ENCODE measurements around the gene MINDY4.
A peak's percentile ranks its signal among the peaks of the same experiment; 100 is the strongest.

The MINDY4 gene

DNA sequence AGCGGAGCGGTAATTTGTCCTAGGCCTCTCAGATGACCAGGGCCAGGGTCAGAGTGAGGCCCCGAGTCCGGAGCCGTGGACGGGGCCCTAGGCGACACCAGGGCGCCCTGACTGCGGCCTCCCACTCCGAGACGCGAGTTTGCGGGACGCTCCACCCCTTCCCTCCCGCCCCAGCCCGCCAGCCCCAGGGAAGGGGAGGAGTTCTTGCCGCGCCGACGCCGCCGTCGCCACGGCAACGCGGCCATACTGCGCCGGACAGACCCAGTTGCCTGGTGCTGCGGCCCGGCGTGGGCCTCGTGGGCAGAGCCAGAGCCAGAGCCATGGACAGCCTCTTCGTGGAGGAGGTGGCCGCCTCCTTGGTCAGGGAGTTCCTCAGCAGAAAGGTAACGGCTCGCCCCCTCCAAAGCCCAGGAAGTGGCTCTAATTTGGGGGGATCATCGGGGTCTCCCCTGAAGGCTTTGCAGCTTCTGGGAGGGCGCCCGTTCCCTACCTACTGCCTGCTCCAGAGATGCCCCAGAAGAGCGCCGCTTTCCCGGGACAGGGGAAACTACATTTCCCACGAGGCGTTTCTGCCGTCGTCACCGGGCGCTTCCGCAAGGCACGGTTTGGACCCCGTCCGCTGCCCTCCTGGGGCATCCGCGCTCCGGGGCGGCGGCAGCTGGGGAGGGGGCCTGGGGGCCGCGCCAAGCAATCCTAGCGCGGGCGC, at the start of gene MINDY4:
Gene MINDY4, plus strand, starts transcription at position 244 of the 706 bp plus-strand sequence. Its CDS starts 77 bp downstream, at position 321.
- peak; percentile 60 to 74 for DNase-seq (ENCODE audit: low read depth in 2 of 2)

DNA sequence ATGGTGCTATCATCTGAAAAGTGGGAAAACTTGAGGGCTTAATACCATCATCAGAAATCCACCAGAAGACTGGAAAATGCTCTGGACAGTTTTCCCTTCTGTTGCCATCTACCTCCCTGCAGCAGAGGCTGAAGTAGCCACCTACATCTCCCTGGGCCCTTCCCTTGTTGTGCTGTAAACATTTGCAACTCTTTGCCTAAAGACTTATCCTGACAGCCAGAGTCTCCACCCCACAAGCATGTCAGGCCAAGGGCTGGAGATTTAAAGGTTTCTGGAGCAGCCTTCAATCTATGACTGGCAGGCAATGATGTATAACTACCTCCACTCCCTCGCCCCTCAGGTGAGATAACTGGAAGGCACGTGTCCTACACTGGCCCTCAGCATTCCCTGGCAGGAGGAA, 49.0 kb upstream of the MINDY4 start:
- DNase-seq (ENCODE audit: low read depth in 2 of 2), result no peak

DNA sequence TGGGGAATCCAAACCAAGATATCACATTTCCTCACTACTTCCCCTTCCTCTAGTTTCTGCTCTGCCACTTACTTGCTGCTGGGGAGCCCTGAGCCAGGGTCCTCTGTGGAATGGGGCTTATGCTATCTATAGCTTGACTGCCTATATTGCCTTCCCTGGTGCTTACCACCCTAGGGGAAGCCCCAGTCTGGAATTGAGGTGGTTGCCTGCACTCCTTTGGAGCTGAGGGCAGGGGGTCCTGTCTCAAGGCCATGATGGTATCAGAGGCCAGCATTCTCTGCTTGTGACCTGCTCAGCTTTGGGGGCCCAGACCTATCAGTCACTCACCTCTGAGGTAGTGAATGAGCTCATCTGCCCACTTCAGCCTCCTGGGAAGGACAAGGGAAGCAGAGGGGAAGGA, 48.5 kb upstream of the MINDY4 start:
- DNase-seq (ENCODE audit: low read depth in 2 of 2), result no peak

DNA sequence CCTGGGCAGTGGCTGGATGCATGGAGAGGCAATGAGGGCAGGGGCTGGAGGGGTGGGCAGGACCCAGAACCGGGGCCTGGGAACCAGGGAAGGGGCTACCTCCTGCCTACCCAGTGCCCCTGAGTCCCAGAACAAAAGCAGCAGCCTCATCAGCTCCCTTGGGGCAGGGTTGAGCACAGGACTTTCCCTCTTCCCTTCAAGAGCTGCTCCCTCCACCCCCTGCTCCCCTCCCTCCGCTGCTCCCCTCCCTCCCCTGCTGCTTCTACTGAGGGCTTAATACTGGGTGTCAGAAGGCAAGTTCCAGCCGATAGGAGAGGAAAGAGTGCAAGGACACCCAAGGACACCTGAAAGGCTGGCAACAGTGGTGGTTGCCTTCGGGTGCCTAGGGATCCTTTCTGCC, 47.4 kb upstream of the MINDY4 start:
- DNase-seq (ENCODE audit: low read depth in 2 of 2), result no peak

DNA sequence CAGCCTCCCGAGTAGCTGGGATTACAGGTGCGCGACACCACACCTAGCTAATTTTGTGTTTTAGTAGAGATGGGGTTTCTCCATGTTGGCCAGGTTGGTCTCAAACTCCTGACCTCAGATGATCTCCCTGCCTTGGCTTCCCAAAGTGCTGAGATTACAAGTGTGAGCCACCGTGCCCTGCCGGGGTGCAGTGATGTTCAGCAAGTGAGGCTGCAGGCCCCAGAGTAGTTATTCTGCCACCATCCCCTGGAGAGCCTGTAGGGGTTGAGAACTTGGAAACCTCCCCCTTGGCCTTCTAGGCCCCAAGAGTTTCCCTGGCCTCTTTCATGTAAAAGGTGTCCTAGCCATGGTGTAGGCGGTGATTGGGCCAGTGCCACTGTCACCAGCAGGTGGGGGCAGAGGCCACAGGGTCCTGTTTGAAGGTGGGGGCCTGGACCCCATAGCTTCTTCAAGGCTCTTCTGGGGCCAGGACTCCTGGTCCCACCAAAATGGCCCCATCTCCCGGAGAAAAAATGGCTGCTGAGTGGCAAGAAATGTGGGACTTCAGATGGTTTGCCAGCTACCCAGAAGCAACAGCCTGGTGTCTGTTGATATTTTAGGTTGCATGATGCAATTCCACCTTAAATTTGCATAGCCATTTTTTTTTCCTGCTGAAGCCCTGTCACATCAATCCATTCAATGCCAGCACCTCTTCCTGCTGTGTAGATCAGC, 44.8 kb upstream of the MINDY4 start:
- no peak for DNase-seq (ENCODE audit: low read depth in 2 of 2)

DNA sequence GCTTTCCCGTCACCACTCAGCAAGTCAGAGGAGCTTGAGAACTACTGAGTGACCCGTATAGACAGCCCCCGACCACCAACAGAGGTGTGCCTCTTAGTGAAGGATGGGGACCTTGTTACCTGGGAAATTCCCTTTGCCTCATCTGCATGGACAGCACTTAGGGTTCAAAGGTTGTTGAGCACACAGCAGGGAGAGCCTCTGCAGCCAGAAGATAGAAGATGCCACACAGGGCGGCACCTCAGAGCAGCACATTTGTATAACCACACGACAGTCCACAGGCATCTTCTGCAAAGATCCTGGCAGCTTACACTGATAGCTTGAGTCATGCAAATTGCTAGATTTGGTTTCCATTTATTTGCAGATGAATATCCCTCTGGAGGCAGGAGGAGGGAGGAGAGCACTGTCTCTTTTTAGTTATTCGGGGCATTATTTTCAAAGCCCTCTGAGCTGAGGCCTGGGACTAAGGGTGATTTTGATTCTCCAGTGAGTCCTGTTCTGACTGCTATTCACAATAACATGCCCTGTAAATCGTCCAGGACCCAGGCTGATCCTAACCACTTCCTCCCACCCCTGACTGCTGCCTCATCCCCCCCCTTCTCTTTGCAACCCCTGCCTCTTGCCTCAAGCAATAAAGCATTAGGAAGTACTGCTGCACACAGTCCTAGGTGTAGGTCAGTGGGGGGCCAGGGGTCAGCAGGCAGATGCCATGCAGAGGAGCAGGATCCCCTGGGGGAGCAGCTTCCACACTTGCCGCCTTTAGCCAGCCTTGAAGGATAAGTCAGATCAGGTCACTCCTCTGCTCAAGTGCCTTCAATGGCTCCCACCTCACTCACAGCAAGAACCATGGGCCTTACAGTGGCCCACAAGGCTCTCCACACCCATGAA, 43.9 kb upstream of the MINDY4 start:
- DNase-seq (ENCODE audit: low read depth in 2 of 2), result peak; percentile 10

DNA sequence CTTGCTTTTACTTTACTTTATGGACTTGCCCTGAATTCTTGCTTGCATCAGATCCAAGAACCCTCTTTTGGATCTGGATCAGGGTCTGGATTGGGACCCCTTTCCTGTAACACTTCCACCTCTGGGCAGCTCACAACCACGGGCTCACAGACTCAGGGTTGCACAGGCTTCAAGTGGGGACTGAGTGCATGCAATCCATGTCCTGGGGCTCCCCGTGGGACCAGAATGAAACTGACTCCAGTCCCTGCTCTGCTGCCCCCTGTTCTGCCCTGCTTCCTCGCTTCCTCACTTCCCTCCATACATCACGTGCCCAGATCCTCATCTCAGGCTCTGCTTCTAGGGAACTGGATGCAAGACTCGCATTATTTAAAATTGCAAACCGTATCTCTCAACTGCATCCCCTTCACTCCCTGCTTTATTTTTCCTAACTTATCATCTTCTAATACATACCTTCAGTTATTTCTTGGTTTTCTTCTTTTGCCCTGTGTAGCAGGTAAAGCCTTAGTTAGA, 42.6 kb upstream of the MINDY4 start:
- DNase-seq (ENCODE audit: low read depth in 2 of 2), result no peak

DNA sequence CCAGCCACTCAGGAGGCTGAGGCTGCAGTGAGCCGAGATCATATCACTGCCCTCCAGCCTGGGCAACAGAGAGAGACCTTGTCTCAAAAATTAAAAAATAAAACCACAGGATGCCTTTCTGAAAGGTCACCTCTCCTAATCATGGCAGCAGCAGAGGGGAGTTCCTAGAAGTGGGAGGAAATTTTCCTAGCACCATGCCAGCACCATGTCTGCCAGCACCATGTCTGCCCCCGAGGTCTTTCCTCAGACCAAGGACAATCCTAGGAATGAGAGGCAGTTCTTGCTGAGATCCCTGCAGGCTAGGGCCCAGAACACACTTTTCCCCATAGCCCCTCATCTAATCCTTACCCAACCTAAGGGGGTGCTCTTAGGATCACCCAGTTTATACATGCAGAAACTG, 41.6 kb upstream of the MINDY4 start:
- DNase-seq (ENCODE audit: low read depth in 2 of 2), result no peak

DNA sequence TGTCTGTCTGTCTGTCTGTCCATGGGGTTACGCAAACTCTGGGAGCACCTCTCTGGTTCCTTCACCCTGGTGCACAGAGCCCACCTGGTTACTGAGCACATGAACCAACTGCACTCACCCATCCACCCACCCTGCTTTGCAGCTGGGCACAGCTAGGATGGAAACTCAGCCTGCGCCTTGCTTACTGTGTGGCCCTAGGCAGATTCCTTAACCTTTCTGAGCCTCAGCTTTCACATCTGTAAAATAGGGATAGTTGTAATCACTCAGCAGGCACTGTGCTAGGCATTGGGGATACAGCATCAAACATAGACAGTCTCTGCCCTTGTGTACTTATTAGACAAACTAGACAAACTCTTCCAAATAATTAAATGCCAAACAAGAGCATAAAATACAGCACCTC, 41.1 kb upstream of the MINDY4 start:
- no peak for DNase-seq (ENCODE audit: low read depth in 2 of 2)

DNA sequence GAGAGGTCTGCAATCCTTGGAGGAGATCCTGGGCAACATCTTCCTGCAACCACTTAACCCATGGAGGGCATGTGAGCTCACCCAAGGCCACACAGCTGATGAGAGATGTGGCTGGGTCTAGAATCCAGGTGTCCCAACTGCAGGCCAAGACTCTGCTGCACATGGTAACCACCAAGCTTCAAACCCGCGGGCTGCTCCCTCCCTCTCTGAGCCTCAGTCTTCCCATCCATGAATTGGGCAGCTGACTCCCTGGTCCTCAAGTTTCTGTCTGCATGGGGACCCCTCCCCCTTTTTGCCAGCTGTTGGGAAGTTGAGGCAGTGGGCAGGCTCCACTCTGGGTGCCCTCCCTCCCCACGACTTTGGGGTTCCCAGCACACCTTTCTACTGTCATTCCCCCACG, 40.2 kb upstream of the MINDY4 start:
- DNase-seq (ENCODE audit: low read depth in 2 of 2), result no peak

DNA sequence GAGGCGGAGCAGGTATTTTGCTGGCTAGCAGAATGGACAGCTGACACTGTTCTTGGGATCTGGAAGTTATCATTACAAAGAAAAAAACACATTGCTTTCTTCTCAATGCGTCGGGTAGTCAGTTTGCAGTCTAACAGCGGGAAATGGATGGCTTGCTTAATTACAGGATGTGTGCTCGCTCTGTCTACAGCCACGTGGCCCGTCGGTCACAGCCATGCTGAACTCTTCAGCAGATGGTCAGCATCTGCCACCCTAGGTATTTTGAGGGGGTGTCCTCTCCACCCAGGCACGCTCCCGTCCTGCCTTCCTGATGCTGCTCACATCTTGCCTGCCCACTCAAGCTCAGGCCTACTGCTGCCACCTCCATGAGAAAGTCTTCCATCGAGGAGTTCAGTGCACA, 39.6 kb upstream of the MINDY4 start:
- DNase-seq (ENCODE audit: low read depth in 2 of 2), result no peak

DNA sequence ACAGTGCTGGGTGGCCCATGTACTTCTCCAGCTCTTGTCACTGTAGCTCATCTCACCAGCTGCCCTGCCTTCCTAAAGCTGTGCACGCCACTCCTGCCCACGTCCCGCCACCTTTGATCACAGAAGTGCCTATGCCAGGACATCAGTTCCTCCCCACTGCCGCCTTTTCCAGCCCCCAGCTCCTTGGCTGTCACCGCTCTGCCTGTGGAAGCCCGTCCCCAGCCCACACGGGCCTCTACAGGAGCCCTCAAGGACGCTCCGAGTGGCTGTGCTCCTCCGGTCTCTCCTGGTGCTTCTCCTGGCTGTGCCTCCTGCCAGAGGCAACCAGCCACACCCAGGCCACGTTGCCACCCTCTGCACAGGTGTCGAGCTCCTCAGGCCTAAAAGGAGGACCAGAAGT, 38.6 kb upstream of the MINDY4 start:
- no peak for DNase-seq (ENCODE audit: low read depth in 2 of 2)

DNA sequence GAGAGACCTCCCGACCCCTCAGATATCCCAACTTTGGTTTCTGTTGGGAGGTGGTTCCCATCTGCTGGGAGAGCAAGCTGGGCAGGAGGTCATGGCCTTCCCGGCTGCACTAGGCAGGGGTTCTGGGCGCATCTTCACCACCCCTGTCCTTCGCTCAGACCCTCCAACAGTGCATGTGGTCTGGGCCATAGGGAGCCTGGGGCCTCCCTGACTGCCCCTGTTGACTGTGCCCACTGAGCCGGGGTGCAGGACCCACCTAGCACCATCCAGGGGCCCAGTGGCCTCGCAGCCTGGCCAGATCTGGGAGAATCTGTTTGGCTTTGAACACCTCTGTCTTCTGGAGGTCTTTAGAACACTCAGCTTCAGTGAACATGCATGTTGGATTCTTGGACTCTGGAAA, 38.0 kb upstream of the MINDY4 start:
- DNase-seq (ENCODE audit: low read depth in 2 of 2), result no peak

DNA sequence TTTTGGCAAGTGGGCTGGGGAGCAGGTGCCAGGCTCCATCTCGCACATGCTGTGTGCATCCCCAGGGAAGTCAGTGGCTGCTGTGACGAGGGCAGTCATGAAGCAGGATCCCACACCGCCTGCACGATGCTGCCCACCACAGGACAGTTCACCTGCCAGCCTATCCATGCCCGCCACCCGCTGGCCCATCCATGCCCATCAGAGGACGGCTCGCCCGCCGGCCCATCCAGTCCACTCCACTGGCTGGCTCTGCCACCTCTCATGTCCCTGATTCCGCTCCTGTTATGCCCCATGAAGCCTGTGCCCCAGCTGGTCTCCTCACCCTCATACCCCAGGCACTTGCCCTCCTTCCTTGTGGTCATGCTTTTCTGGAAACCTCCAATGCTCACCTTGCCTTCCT, 37.5 kb upstream of the MINDY4 start:
- no peak for DNase-seq (ENCODE audit: low read depth in 2 of 2)

DNA sequence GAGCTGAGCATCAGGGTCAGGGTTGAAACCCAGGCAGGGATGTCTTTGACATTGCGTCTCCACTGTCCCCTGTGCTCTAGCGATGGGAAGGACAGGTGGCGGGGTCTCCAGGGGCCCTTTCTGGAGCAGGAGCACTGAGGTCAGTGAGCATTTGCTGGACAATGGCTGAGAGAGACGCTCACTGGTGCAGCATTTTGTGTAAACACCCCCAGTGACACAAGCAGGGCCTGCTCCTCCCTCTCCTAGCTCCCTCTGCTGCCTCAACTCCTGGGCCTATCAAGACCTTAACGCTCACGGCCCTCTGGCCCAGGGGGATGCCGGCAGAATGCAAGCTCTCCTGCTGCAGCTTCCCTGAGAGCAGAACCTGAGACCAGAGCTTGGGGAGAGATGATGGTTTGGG, 36.7 kb upstream of the MINDY4 start:
- no peak for DNase-seq (ENCODE audit: low read depth in 2 of 2)

DNA sequence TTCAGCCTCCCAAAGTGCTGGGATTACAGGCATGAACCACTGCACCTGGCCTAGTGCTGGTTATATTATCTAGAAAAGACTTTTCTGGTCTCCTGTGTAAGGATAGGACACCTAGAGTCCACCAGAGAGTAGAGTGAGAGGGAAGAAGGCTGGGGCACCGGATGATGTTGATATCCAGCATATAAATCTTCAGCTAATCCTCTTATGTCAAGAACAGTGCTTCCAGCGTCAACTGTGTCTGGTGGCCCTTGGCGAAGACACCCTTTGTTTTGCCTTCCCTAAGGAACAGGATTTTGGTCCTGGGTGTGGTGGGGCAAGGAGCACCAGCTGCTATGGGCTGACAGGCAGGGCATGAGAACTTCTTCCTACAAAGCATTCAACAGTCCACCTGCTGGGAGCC, 35.6 kb upstream of the MINDY4 start:
- no peak for DNase-seq (ENCODE audit: low read depth in 2 of 2)

DNA sequence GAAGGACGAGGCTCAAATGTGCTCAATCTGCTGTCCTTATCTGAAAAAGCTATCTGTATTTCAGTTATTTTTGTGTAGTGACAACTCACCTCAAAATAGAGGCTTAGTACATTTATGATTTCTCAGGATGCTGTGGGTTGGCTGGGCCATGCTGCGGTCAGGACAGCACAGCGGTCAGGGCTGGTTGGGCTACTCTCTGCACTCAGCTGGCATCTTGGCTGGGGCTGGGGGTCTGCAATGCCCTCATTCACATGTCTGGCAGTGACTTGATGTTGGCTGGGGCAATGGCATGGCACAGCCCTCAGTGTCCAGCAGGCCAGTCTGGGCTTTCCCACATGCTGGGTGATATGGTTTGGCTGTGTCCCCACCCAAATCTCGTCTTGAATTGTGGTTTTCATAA, 34.9 kb upstream of the MINDY4 start:
- no peak for DNase-seq (ENCODE audit: low read depth in 2 of 2)

DNA sequence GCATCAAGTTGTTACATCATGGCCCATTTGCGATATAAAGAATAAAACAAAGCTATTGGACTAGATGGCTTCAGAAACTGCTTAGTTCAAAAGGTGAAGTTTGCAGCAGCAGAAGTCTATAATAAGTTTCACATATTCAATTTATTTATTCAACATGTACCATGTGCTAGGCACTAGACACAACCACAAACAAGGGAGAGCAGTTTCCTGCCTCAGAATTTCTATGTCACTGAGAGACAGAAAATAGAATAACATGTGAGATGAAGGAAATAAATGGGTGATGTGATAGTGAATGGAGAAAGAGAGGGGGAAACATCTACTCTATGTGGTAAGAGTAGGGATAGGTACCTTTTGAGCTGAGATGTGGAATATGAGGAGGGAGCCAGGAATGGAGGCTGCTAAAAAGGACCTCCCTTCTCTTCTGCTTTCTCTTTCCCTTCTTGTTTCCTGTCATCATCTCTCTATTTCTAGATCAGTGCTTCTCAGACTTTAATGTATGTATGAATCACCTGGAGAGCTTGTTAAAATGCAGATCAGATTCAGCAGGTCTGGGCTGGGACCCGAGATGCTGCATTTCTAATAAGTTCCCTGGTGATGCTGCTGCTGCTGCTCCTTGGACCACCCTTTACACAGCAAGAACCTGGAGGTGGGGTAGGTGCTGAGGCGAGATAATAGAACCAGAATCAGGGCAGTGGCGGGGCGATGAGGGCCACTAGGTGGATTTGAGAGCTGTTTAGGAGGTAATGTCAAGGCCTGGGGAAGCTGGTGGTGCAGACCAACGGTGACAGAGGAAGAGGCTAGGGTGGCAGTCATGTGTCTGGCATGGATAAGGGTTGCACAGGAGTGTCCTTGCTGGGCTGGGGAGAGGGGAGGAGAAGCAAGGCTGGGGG, 32.9 kb upstream of the MINDY4 start:
- DNase-seq (ENCODE audit: low read depth in 2 of 2), result no peak

DNA sequence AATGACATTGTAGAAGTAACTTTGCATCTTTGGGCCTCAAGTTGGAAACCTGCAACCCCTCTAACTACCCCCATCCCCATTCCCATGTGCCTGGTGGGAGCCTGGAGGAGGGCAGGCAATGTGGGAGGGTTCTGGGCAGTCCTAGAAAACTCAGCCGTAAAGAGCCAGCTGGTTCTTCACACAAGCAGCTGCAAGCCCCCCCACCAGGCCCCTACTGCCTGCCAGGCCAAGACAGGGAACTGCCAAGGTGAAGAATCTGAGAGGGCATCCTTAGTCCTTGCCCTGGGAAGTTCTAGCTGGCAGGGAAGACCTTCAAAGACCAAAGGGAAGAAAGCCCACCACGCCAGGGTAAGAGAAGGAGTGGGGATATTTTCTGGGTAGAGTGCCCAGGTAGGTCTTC, 31.5 kb upstream of the MINDY4 start:
- no peak for DNase-seq (ENCODE audit: low read depth in 2 of 2)

DNA sequence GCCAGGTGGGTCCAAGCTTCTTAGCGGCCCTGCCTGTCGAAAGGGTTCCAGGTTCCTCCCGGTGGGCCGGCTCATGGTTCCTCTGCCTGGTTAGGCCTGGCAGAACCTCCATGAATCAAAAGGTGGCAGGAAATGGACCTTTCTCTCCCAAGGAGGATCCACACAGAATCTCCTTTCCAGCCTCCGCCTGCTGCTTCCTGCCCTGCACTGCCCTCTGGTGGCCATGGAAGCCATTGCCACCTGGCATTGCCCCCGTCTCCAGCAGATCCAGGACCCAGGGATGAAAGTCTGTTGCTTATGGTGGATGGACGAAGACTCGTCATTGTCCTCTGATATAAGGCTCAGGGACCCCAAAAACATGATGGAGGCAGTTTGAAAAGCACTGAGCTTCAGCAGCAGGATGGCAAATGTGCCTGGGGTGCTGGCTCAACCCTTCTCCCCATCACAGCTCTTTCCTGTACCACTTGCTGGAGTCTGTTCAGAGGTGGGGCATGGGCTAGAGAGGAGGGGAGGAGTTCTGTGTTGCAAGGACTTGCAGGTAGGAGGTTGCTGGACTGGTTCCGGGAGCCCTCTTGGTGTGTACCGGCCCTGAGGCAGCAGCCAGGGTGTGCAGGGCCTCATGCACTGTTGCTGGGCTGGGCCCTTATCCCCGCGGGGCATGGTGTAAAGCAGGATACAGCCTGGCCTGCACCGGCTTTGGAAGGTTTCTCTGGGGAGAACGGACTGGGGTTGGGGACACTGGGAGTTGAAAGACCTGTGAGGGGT, 30.6 kb upstream of the MINDY4 start:
- peak; percentile 66 to 80 for DNase-seq (ENCODE audit: low read depth in 2 of 2)

DNA sequence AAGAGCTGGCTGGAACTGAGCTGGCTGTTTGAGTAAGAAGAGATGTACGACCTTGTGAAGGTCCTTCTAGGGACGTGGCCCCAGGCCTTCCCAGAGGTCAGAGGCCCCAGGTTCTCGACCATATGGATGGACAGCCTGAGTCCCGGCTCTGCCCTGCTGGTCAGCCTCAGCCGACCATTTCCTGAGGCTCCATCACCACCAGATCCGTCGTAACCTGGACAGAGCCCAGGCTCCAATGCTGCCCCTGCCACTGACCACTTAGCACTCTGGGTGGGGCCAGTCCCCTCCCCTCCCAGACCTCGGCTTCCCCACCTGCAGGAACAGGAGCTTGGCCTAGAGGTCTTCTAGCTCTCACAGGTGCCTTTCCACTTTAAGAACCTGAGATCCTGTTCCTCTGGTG, 29.9 kb upstream of the MINDY4 start:
- DNase-seq (ENCODE audit: low read depth in 2 of 2), result no peak

Measured in stimulated activated CD4-positive, alpha-beta T cell treated with anti-CD3 and anti-CD28 coated beads, Interleukin-4, amount 100 ng/mL, for 48 hours (primary cell).